Measurements from ENCODE around the gene EPS15. TPM values are rescaled to one million over a fixed set of nuclear protein-coding genes. Genes with fewer than 3 reads are reported as not detected.

EPS15 gene
- total RNA-seq, 1 donor from 2014 or later = 64.5 TPM

DNA sequence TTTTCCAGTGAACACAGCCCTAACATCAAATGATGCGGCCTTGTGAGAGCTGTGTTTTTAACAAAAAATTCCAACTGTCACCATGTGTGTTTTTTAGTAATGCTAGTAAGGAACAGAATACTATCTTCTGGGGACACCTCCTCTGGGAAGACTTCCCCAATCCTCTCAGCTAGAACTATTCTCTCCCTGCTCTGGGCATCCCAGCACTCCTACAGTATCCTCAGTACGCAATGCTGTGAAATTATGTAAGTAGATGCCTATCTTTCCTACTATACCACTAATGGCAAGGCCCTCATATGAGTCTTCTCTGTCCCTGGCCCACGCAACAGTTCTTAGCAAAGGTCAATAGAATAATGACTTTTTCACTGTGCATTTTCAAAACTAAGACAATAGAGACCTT lies 169.2 kb downstream of the EPS15 start:
- no peak overlapping the region for H3K4me3 ChIP-seq
- H3K27me3 ChIP-seq (ENCODE audit: low read depth) = peaks cover 10% of the 10 kb centered on the region
- H3K4me1 ChIP-seq = peaks cover 11% of the 10 kb centered on the region
- H3K36me3 ChIP-seq = peaks cover 16% of the 10 kb centered on the region
- TF ChIP-seq, protein P1, sequence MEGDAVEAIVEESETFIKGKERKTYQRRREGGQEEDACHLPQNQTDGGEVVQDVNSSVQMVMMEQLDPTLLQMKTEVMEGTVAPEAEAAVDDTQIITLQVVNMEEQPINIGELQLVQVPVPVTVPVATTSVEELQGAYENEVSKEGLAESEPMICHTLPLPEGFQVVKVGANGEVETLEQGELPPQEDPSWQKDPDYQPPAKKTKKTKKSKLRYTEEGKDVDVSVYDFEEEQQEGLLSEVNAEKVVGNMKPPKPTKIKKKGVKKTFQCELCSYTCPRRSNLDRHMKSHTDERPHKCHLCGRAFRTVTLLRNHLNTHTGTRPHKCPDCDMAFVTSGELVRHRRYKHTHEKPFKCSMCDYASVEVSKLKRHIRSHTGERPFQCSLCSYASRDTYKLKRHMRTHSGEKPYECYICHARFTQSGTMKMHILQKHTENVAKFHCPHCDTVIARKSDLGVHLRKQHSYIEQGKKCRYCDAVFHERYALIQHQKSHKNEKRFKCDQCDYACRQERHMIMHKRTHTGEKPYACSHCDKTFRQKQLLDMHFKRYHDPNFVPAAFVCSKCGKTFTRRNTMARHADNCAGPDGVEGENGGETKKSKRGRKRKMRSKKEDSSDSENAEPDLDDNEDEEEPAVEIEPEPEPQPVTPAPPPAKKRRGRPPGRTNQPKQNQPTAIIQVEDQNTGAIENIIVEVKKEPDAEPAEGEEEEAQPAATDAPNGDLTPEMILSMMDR (IDR thresholded peaks at IDR 0.05; ENCODE audit: borderline replicate concordance) = no peak
- no peak for DNase-seq
- H3K9me3 ChIP-seq (replicated peaks) = no peaks in the 10 kb centered on the region
- intact Hi-C loops (cut with micrococcal nuclease) = no loop called here
- H3K27ac ChIP-seq (replicated peaks) = no peak overlapping the region

DNA sequence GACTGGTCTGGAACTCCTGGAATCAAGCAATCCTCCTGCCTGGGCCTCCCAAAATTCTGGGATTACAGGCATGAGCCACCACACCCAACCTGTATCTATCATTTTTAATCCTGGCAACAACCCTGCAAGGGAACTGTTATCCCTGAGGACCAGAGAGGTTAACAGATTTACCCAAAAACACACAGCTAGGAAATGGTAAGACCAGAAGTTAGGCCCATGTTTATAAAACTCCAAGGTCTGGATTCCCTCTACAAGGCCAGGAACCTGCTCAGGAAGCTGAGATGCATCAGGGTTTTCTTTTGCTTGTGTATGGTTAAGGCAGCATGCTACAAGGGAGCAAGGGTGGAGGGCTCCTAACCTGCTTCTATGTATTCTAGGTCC lies 170.9 kb downstream of the EPS15 start:
- TF ChIP-seq, protein P1 (IDR thresholded peaks at IDR 0.05; ENCODE audit: borderline replicate concordance) = no peak
- H3K4me3 ChIP-seq = no peak overlapping the region
- no peak for DNase-seq
- H3K36me3 ChIP-seq = no peaks in the 10 kb centered on the region
- peaks cover 27% of the 10 kb centered on the region for H3K27me3 ChIP-seq (ENCODE audit: low read depth)
- intact Hi-C loops (cut with micrococcal nuclease) = no loop called here
- H3K9me3 ChIP-seq (replicated peaks) = no peaks in the 10 kb centered on the region
- peaks cover 16% of the 10 kb centered on the region for H3K4me1 ChIP-seq
- H3K27ac ChIP-seq (replicated peaks) = no peak overlapping the region

DNA sequence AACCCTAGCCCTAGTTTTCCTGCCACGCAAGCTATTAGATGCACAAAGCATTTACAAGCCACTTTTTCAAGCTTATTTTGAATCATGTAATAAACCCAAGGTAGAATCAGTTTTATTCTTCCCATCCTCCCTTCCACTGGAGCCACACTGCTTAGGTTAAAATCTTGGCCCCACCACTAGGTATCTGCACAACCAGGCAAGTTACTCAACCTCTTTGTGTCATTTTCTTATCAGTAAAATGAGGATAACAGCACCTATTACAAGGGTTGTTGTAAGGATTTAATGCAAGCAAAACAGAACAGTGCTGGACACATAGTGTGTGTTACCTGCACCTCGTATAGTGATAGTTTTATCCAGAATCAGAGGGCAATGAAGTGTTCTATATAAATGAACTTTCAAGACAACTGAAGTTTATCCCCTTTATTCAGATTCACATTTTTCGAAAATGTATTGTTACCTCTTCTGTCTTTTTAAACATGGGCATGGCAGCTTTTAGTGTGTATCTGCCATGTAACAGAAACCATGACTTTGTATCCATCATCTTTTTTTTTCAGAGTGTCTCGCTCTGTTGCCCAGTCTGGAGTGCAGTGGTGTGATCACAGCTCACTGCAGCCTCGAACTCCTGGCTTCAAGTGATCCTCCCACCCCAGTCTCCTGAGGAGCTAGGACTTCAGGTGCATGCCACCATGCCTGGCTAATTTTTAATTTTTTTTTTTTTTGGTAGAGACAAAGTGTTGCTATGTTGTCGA lies 171.5 kb downstream of the EPS15 start:
- no peak for DNase-seq

DNA sequence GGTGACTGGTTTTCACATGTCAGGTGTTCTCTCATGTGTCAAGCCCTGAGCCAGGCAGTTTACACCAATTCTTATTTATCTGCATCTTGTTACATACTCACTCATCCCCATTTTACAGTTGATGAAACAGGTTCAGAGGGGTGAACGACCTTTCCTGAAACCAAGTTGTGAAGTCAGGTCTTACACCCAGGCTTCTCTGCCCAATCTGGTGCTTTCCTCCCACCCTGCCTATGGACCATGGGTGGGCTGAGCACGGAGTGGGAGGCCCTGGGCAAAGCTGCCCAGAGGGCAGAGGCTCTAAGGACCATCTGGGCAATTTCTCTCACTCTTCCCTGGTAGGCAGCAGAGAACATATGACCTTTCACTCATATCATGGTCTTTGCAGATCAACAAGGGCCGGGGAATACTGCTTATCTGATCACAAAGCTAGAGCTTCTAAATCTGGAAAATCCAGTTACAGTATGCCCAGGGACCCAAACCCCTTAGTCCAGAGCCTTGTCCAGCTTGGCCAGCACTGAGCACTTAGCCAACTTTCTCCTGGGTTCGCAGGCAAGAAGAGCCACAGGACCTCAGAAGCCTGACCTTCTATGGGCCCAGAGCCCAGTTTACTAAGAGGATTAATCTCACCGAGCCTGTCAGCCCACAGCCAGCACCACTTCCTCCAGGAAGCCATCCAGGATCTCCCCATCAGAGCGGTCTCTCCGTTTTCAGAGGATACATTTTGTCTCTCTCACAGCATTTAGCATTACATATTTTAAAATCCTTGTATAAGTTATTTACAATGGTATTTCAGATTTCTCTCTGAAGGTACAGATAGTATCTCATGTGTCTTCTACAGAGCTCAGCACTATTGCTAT lies 172.8 kb downstream of the EPS15 start:
- Histone ChIP-seq H3K9me3 (replicated peaks) (no peaks in the 10 kb centered on the region), H3K27me3 (ENCODE audit: low read depth) (peaks cover 41% of the 10 kb centered on the region), H3K27ac (replicated peaks) (no peak overlapping the region), H3K4me3 (no peak overlapping the region), H3K4me1 (peaks cover 16% of the 10 kb centered on the region), H3K36me3 (no peaks in the 10 kb centered on the region)
- intact Hi-C loops (cut with micrococcal nuclease) = no loop called here
- DNase-seq = no peak
- TF ChIP-seq, protein P1 (IDR thresholded peaks at IDR 0.05; ENCODE audit: borderline replicate concordance) = no peak

More for the DNA sequence above, 171.5 kb downstream of the EPS15 start:
- no peaks in the 10 kb centered on the region for H3K9me3 ChIP-seq (replicated peaks)
- peaks cover 33% of the 10 kb centered on the region for H3K27me3 ChIP-seq (ENCODE audit: low read depth)
- TF ChIP-seq, protein P1 (IDR thresholded peaks at IDR 0.05; ENCODE audit: borderline replicate concordance) = no peak
- no peak overlapping the region for H3K4me3 ChIP-seq
- intact Hi-C loops (cut with micrococcal nuclease) = no loop called here
- H3K36me3 ChIP-seq = no peaks in the 10 kb centered on the region
- no peak overlapping the region for H3K27ac ChIP-seq (replicated peaks)
- peaks cover 16% of the 10 kb centered on the region for H3K4me1 ChIP-seq

DNA sequence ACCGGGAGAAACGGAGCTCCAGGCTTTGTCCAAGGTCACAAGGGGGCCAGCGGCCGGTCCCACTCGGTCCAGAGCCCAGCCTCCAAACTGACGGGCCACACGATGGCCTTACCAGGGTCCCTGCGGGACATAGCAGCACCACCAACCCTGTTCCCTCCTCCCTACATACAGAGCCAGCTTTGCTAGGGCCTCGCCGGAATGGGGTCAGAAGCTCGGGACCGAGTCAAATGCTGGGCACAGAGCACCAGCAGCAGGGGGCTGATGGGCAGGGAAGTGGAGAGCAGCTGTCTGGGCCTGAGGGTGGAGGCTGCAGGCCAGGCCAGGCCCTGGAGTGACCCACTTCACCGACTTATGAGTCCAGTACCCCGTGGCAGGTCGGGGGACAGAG lies 173.8 kb downstream of the EPS15 start:
- intact Hi-C loops (cut with micrococcal nuclease) = no loop called here
- no peaks in the 10 kb centered on the region for H3K9me3 ChIP-seq (replicated peaks)
- TF ChIP-seq, protein P1 (IDR thresholded peaks at IDR 0.05; ENCODE audit: borderline replicate concordance) = no peak
- H3K4me1 ChIP-seq = peaks cover 16% of the 10 kb centered on the region
- H3K4me3 ChIP-seq = peak overlapping the region; percentile 53
- H3K27ac ChIP-seq (replicated peaks) = no peak overlapping the region
- no peak for DNase-seq
- H3K27me3 ChIP-seq (ENCODE audit: low read depth) = peaks cover 46% of the 10 kb centered on the region
- H3K36me3 ChIP-seq = no peaks in the 10 kb centered on the region
